Progenitor cell of endocrine pancreas (in vitro differentiated cells): ENCODE measurements around the gene GADD45GIP1. TPM values are rescaled to one million over a fixed set of nuclear protein-coding genes. Genes with fewer than 3 reads are reported as not detected.

Source experiments
- DNase-seq: peaks from one replicate; pipeline ENCODE4 v3.0.0; 2021; ENCODE audit warnings: low spot score; ENCODE audit not compliant: unreplicated experiment
- H3K27ac Mint-ChIP-seq: 2 replicates; pipeline ENCODE4 v1.8.0; 2021; ENCODE audit warnings: mild to moderate bottlenecking, moderate library complexity, mixed read lengths
- H3K27me3 Mint-ChIP-seq: 2 replicates; pipeline ENCODE4 v1.8.0; 2021; ENCODE audit warnings: mixed read lengths
- H3K36me3 Mint-ChIP-seq: 2 replicates; pipeline ENCODE4 v1.8.0; 2022; ENCODE audit warnings: mixed read lengths; ENCODE audit not compliant: insufficient read depth
- H3K4me1 Mint-ChIP-seq: 2 replicates; pipeline ENCODE4 v1.8.0; 2021; ENCODE audit warnings: low read depth, mixed read lengths
- H3K4me3 Mint-ChIP-seq: 2 replicates; pipeline ENCODE4 v1.8.0; 2021; ENCODE audit warnings: low read depth, mild to moderate bottlenecking, moderate library complexity, mixed read lengths
- H3K9me3 Mint-ChIP-seq: 2 replicates; pipeline ENCODE4 v1.8.0; 2021; ENCODE audit warnings: low read depth, mixed read lengths
- total RNA-seq: library from RNA; stranded (reverse); gene quantifications from 2 replicates; pipeline ENCODE4 v1.2.1, GENCODE V29; 2021
- TF ChIP-seq, protein P1 (sequence below): fragments of 200-600 bp; sonication (generic); IDR thresholded peaks from one replicate; pipeline ENCODE4 v1.5.0; 2021; ENCODE audit warnings: antibody characterized with exemption, mild to moderate bottlenecking; ENCODE audit not compliant: unreplicated experiment

GADD45GIP1 gene
- total RNA-seq, 1 donor from 2014 or later: 20.8 TPM

DNA sequence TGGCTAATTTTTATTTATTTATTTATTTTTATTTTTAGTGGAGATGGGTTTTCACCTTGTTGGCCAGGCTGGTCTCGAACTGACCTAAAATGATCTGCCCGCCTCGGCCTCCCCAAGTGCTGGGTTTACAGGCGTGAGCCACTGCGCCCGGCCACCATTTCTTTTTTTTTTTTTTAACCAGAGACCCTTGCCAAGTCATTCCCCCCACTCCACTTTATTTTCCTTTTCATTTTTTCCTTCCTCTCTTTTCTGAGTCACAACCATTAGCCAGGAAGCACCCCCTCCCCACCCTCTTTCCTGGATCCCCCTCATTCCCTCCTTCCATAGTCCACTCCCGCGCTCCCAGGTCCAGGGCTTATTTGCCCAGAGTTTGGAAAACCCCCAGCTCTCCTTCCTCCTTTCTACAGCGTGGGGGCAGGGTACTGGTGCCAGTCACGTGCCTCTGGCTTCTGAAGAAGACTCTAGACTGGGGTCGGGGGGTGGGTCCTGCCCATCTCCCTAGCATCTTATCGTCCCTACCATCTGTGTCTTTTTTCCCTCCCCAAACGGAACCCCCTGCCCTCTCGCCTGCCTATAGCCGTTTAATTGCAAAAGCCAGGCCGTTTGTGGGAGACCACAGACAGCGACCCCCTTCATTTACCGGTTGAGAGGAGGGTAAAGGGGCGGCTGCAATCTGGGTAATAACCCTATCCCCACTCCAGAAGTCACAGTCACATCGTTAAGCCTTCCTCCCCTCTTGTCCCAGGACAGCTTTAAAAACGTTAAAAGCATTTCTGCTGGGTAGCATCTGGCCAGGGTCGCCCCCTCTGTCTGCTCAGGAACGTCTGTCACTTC is 19.7 kb downstream of the GADD45GIP1 start:
- Mint-ChIP-seq H3K36me3 (peaks cover 20% of the 10 kb centered on the region), H3K27me3 (no peaks in the 10 kb centered on the region), H3K4me1 (peaks cover 31% of the 10 kb centered on the region), H3K4me3 (peak overlapping the region; percentile 97), H3K27ac (peak overlapping the region; percentile 97), H3K9me3 (no peaks in the 10 kb centered on the region)
- DNase-seq: no peak
- TF ChIP-seq, protein P1, sequence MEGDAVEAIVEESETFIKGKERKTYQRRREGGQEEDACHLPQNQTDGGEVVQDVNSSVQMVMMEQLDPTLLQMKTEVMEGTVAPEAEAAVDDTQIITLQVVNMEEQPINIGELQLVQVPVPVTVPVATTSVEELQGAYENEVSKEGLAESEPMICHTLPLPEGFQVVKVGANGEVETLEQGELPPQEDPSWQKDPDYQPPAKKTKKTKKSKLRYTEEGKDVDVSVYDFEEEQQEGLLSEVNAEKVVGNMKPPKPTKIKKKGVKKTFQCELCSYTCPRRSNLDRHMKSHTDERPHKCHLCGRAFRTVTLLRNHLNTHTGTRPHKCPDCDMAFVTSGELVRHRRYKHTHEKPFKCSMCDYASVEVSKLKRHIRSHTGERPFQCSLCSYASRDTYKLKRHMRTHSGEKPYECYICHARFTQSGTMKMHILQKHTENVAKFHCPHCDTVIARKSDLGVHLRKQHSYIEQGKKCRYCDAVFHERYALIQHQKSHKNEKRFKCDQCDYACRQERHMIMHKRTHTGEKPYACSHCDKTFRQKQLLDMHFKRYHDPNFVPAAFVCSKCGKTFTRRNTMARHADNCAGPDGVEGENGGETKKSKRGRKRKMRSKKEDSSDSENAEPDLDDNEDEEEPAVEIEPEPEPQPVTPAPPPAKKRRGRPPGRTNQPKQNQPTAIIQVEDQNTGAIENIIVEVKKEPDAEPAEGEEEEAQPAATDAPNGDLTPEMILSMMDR: no peak

DNA sequence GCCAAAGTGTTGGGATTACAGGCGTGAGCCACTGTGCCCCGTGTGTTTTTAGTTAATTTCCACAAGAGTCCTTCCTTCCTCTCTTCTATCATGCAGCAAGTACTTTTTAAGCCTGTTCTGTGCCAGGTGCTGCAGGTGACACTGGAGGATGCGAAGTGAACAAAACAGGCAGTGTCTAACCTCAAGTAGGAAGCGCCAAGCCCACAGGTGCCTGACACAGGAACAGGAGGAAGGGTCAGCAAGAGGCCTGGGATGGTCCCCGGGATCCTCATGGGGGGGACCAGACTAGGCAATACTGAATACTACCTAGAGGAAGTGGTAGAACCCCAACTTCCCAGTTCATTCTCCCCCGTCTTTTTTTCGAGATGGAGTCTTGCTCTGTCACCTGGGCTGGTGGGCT is 20.4 kb downstream of the GADD45GIP1 start:
- peaks cover 32% of the 10 kb centered on the region for H3K4me1 Mint-ChIP-seq
- H3K9me3 Mint-ChIP-seq: no peaks in the 10 kb centered on the region
- H3K4me3 Mint-ChIP-seq: no peak overlapping the region
- H3K36me3 Mint-ChIP-seq: peaks cover 17% of the 10 kb centered on the region
- no peak overlapping the region for H3K27ac Mint-ChIP-seq
- TF ChIP-seq, protein P1: no peak
- H3K27me3 Mint-ChIP-seq: no peaks in the 10 kb centered on the region
- no peak for DNase-seq

DNA sequence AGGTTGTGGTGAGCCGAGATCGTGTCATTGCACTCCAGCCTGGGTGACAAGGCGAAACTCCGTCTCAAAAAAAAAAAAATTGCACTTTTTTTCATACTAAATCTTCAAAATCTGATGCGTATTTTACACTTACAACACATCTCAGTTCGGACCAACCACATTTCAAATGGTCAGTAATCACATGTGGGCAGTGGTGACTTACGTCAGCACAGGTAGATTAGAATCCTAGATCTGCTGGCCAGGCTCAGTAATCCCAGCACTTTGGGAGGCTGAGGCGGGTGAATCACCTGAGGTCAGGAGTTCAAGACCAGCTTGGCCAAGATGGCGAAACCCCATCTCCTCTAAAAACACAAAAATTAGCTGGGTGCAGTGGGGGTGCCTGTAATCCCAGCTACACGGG is 22.0 kb downstream of the GADD45GIP1 start:
- peak overlapping the region; percentile 19 for H3K4me3 Mint-ChIP-seq
- peaks cover 10% of the 10 kb centered on the region for H3K36me3 Mint-ChIP-seq
- H3K9me3 Mint-ChIP-seq: no peaks in the 10 kb centered on the region
- H3K4me1 Mint-ChIP-seq: peaks cover 27% of the 10 kb centered on the region
- H3K27me3 Mint-ChIP-seq: no peaks in the 10 kb centered on the region
- no peak overlapping the region for H3K27ac Mint-ChIP-seq
- no peak for DNase-seq
- TF ChIP-seq, protein P1: no peak

DNA sequence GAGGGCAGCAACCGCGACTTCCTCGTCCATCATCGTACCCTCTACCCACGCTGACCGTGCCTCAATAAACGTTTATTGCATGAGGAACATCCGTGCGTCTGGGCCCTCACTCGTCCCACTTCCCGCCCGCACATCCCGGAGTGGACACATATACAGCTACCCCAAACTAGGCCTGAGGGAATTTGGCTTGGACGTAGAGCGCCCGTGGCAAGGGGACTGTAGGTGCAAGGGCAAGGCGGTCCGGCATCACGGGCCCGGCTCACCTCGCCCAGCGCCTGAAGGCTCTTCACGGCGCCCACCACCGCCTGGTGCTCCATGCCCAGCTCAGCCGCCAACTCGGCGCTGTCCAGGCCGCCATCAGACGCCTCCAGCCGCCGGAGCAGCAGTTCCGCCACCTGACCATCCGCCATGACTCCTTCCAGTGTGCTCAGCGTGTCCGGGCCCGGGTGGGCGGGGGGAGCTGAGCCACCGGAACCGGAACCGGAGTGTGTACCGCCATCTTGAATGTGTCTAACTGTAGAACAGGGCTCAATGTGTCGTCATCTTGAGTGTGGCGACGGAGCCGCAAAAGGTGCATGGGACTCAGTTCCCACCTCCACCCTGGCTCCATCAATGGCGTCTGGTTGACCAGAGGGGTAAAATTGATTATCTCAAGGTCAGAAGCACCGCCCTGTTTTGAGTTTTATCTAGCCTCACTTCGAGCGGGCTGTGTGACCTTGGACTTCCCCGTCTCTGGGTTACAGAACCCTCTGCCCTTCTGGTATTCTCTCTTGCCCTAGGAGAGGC is 23.5 kb downstream of the GADD45GIP1 start, which contains the start of gene FARSA:
Gene FARSA, minus strand, starts transcription at position 425 of the 786 bp plus-strand sequence. Its CDS starts 15 bp downstream, at position 410.
- TF ChIP-seq, protein P1: no peak
- H3K27me3 Mint-ChIP-seq: no peaks in the 10 kb centered on the region
- DNase-seq: peak; percentile 77
- peaks cover 19% of the 10 kb centered on the region for H3K4me1 Mint-ChIP-seq
- H3K9me3 Mint-ChIP-seq: no peaks in the 10 kb centered on the region
- peak within 1 kb of the TSS; percentile 93 for H3K4me3 Mint-ChIP-seq
- peak within 1 kb of the TSS; percentile 95 for H3K27ac Mint-ChIP-seq
- H3K36me3 Mint-ChIP-seq: peaks cover 4% of the 10 kb centered on the region

DNA sequence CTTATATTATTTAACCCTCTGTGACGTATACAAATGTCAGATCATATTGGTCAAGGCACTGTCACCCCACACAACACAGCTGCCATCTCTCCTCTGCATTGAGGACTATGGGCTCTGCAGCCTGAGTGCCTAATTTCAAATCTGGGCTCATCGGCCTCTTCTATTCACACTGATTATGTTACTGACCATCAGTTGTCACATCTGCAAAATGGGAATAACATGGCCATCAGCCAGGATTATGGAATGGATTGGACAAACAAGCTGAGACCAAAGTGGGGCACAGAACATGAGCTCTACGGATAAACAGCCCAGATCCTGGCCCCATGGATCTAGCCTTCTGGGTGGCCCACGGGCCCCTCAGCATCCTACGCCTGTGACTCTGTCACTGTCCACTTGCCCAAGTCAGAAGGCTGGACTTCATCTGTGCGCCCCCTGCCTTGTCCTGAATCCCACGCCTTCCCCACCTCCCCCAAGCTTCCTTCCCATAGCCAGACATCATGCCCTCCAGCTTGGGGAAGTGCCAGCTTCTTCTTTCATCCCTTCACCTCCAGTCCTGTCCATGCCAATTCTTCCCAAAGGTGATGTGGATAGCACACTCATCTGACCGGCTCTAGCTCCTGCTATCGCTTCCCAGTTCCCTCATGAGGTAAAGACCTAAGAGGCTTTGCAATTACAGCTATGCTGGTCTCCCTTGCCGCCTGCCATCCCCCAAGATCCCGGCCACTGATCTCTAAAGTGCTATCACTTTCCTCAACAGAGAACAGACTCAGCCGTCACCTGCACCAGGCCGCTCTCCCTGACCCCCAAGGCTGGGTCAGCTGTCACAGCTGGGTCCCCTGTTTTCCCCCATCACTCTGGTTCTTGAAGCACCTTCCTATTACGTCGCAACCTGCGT is 24.4 kb downstream of the GADD45GIP1 start:
- Mint-ChIP-seq H3K4me1 (peaks cover 16% of the 10 kb centered on the region), H3K27me3 (no peaks in the 10 kb centered on the region), H3K4me3 (peak overlapping the region; percentile 93), H3K27ac (peak overlapping the region; percentile 95), H3K36me3 (peaks cover 8% of the 10 kb centered on the region), H3K9me3 (no peaks in the 10 kb centered on the region)
- TF ChIP-seq, protein P1: no peak
- no peak for DNase-seq
